ENCODE results near the gene OTUD5.

DNA sequence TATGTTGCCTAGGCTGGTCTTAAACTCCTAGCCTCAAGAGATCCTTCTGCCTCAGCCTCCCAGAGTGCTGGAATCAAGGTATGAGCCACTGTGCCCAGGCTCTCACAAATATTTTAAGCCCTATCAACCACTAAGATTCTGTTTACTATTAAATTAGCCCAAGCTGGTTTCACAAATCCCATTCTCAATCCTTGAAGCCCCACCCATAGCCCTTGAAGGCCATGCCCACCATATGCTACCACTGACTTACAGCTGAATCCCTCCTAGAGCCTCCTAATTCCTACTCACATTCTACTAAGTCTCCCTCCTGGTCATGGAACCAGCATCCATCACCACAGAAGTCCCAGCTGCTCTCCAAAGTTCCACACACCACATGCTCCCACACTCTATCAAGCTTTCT, 34.9 kb upstream of the OTUD5 start:
- TF ChIP-seq, protein P1, sequence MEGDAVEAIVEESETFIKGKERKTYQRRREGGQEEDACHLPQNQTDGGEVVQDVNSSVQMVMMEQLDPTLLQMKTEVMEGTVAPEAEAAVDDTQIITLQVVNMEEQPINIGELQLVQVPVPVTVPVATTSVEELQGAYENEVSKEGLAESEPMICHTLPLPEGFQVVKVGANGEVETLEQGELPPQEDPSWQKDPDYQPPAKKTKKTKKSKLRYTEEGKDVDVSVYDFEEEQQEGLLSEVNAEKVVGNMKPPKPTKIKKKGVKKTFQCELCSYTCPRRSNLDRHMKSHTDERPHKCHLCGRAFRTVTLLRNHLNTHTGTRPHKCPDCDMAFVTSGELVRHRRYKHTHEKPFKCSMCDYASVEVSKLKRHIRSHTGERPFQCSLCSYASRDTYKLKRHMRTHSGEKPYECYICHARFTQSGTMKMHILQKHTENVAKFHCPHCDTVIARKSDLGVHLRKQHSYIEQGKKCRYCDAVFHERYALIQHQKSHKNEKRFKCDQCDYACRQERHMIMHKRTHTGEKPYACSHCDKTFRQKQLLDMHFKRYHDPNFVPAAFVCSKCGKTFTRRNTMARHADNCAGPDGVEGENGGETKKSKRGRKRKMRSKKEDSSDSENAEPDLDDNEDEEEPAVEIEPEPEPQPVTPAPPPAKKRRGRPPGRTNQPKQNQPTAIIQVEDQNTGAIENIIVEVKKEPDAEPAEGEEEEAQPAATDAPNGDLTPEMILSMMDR (conservative IDR thresholded peaks at IDR 0.05) = no peak
- no peak for TF ChIP-seq ZFX (IDR thresholded peaks at IDR 0.05)

Measured in C4-2B (cell line).